HEK293 (cell line): ENCODE measurements around the gene APCDD1.

Experiments
- CTCF ChIP-seq: fragments of 450-650 bp; formaldehyde crosslinking; IDR thresholded peaks from 2 replicates; pipeline ENCODE4 v1.5.1; 2016; ENCODE audit warnings: missing biosample characterization, missing genetic modification characterization
- GFI1B ChIP-seq: fragments of 450-650 bp; formaldehyde crosslinking; IDR thresholded peaks from 2 replicates; pipeline ENCODE4 v1.5.1; 2016; ENCODE audit warnings: missing biosample characterization, missing genetic modification characterization
- GLIS2 ChIP-seq: fragments of 450-650 bp; formaldehyde crosslinking; IDR thresholded peaks from 2 replicates; pipeline ENCODE4 v1.5.1; 2016; ENCODE audit warnings: missing biosample characterization, missing genetic modification characterization
- ZNF138 ChIP-seq: fragments of 450-650 bp; formaldehyde crosslinking; IDR thresholded peaks from 2 replicates; pipeline ENCODE4 v1.5.1; 2016; ENCODE audit warnings: missing biosample characterization, missing genetic modification characterization, borderline replicate concordance
- ZNF140 ChIP-seq: fragments of 450-650 bp; formaldehyde crosslinking; IDR thresholded peaks from 2 replicates; pipeline ENCODE4 v1.5.1; 2016; ENCODE audit warnings: missing biosample characterization, missing genetic modification characterization
- ZNF175 ChIP-seq: fragments of 450-650 bp; formaldehyde crosslinking; IDR thresholded peaks from 2 replicates; pipeline ENCODE4 v1.5.1; 2016; ENCODE audit warnings: missing biosample characterization, missing genetic modification characterization
- ZNF24 ChIP-seq: fragments of 450-650 bp; formaldehyde crosslinking; IDR thresholded peaks from 2 replicates; pipeline ENCODE4 v1.5.1; 2016; ENCODE audit warnings: missing biosample characterization, missing genetic modification characterization
- ZNF354C ChIP-seq: fragments of 450-650 bp; formaldehyde crosslinking; IDR thresholded peaks from 2 replicates; pipeline ENCODE4 v1.5.1; 2016; ENCODE audit warnings: missing biosample characterization, missing genetic modification characterization, low read depth, borderline replicate concordance
- ZNF626 ChIP-seq: fragments of 450-650 bp; sonication (Bioruptor Pico); formaldehyde crosslinking; IDR thresholded peaks from 2 replicates; pipeline ENCODE4 v1.5.1; 2018; ENCODE audit warnings: missing biosample characterization, missing genetic modification characterization, inconsistent platforms
- ZNF639 ChIP-seq: fragments of 450-650 bp; formaldehyde crosslinking; IDR thresholded peaks from 2 replicates; pipeline ENCODE4 v1.5.1; 2016; ENCODE audit warnings: missing biosample characterization, missing genetic modification characterization
- ZNF701 ChIP-seq: fragments of 450-650 bp; formaldehyde crosslinking; IDR thresholded peaks from 2 replicates; pipeline ENCODE4 v1.5.1; 2016; ENCODE audit warnings: missing biosample characterization, missing genetic modification characterization
- ZSCAN16 ChIP-seq: fragments of 450-650 bp; formaldehyde crosslinking; IDR thresholded peaks from 2 replicates; pipeline ENCODE4 v1.5.1; 2016; ENCODE audit warnings: missing biosample characterization, missing genetic modification characterization
- ZSCAN4 ChIP-seq: fragments of 450-650 bp; formaldehyde crosslinking; IDR thresholded peaks from 2 replicates; pipeline ENCODE4 v1.5.1; 2017; ENCODE audit warnings: missing biosample characterization, missing genetic modification characterization

- TF ChIP-seq ZNF639 (no peak), ZNF701 (tag by site-specific recombination) (no peak), GLIS2 (no peak), CTCF (tag by site-specific recombination) (no peak), ZNF24 (no peak), ZNF140 (no peak), ZNF354C (tag by site-specific recombination) (no peak), ZSCAN16 (tag by site-specific recombination) (no peak), ZNF626 (no peak), GFI1B (tag by site-specific recombination) (no peak), ZNF138 (no peak), ZSCAN4 (tag by site-specific recombination) (no peak), ZNF175 (no peak)
These were observed 83.3 kb downstream of the APCDD1 start for GRCh38 chr18:10537765-10538164.
